ENCODE measurements around the gene HYAL4.
"Not testable (repeated sequence)": the region's sequence is repeated elsewhere in the genome, so short reads cannot be mapped to it uniquely, and the experiment has no call there.

Gene HYAL4

DNA sequence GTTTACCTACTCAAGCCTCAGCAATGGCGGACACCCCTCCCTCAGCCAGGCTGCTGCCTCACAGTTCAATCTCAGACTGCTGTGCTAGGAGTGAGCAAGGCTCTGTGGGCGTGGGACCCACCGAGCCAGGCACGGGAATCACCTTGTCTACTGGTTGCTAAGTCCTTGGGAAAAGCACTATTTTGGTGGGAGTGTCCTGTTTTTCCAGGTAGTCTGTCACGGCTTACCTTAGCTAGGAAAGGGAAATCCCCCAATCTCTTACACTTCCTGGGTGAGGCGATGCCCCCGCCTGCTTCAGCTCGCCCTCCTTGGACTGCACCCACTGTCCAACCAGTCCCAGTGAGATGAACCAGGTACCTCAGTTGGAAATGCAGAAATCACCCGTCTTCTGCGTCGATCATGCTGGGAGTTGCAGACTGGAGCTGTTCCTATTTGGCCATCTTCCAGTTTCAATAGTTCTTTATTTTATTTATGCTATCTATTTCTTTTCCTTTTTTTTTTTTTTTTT is at the start of gene HYAL4:
HYAL4 (plus strand) TSS at position 458 of the 508 bp plus-strand sequence. CDS start 23,105 bp downstream, outside the sequence.
- DNase-seq = no peak

DNA sequence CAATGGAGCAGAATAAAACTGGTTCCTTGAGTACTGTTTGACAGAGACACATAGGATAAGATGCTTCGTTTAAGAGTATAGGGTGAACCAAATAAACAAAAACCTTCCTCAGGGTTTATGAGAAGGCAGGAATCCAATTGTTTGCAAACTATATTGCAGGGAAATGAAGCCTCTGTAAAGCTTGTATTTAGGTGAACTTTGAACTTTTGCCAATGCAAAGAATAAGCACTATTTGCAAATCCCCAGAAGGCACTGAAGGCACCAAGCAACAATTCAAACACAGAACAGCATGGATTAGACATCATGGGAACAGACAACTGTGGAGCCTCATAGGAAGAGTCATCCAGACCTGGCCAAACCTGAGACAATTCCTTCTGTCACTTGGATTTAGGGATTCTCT is 49.1 kb upstream of the HYAL4 start:
- DNase-seq = no peak

GRCh38 chr7:123796568-123796967 is 48.4 kb upstream of the HYAL4 start:
- DNase-seq = no peak

- no peak for DNase-seq
Observed at GRCh38 chr7:123797673-123798531, 47.1 kb upstream of the HYAL4 start.

- no peak for DNase-seq
Observed at GRCh38 chr7:123798532-123799188, 46.3 kb upstream of the HYAL4 start.

GRCh38 chr7:123802249-123802648 is 42.7 kb upstream of the HYAL4 start:
- DNase-seq = no peak

DNA sequence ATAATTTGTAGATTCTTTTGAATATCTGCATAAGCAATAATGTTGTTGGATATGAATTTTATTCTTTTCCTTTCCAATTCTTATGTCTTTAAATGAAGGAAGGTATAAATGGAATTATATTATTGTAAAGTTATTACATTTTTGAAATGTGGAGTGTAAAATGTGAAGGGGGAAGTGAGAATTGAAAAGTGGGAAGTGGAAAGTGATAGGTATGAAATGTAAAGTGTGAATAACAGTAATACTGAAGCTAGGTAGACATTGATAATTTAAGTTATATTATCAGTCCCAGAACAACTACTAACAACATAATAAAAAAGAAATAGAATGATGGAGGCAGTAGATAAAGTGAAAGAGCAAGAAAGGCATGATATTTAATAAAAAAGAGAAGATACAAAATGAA is 39.7 kb upstream of the HYAL4 start:
- no peak for DNase-seq

DNA sequence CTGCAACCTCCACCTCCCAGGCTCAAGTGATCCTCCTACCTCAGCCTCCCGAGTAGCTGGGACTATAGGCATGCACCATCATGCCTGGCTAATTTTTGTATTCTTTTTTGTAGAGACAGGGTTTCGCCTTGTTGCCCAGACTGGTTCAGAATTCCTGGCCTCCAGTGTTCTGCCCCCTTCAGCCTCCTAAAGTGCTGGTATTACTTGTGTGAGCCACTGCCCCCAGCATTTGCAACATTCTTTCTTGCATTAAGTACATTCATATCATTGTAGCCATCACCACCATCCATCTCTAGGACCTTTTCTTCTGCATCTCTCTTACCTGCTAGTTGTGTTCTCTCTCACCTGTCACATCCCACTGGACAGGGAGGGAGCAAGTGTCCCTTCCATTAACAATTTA is 35.5 kb upstream of the HYAL4 start:
- DNase-seq = no peak

GRCh38 chr7:123811056-123811455 is 33.9 kb upstream of the HYAL4 start:
- no peak for DNase-seq

- DNase-seq = no peak
Observed at GRCh38 chr7:123816916-123817315, 28.1 kb upstream of the HYAL4 start.

GRCh38 chr7:123819001-123819400 is 26.0 kb upstream of the HYAL4 start:
- no peak for DNase-seq

- not testable (repeated sequence) for DNase-seq
Observed at GRCh38 chr7:123819795-123820194, 25.2 kb upstream of the HYAL4 start.

- DNase-seq = no peak
Observed at GRCh38 chr7:123820864-123821263, 24.1 kb upstream of the HYAL4 start.

GRCh38 chr7:123821320-123821719 is 23.6 kb upstream of the HYAL4 start:
- DNase-seq = no peak

- no peak for DNase-seq
Observed at GRCh38 chr7:123823898-123824753, 20.8 kb upstream of the HYAL4 start.

DNA sequence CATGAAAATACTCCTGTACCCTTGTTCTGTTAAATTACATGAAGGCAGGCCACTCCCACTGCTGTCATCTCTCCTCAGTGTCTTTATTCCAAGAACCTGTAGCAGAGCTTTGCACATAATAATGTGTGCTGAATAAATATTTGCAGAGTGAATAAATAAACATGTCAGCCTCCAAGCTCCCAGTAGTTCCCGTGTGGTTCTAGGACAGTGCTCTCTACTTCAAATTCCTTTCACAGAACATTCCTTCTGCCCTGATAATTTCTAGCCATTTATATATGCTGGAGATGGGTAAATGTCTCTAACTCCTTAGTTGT is 20.3 kb upstream of the HYAL4 start:
- no peak for DNase-seq

DNA sequence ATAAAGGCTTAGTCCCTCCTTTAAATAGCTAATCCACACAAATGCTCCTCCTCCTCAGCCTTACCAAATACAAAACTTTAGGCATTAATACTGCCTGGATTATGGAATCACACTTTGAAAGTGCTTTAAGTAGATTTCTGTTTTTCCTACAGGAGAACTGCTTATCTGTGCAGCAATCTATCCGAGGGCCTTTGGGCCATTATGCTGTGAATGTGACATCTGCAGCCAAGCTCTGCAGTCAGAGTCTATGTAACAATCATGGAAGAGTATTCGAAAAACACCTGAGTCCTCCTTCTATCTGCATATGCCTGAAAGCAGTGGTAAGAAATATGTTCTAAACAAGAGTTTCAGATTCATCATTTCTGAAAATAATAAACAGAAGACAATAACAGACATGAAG is 16.2 kb upstream of the HYAL4 start:
- DNase-seq = no peak

GRCh38 chr7:123836656-123837055 is 8.3 kb upstream of the HYAL4 start:
- no peak for DNase-seq

- DNase-seq = not testable (repeated sequence)
Observed at GRCh38 chr7:123839106-123839505, 5.9 kb upstream of the HYAL4 start.

GRCh38 chr7:123844142-123844541 is 827 bp upstream of the HYAL4 start:
- DNase-seq = not testable (repeated sequence)

DNA sequence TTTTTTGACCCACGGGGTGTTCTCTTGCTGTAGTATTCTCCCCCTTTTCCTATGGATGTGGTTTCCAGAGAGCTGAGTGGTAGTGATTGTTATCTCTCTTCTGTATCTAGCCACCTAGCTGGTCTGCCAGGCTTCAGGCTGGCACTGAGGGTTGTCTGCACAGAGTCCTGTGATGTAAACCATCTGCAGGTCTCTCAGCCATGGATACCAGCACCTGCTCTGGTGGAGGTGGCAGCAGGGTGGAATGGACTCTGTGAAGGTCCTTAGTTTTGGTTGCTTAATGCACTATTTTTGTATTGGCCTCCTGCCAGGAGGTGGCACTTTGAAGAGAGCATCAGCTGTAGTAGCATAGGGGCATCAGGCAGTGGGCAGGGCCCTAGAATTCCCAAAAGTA is 851 bp downstream of the HYAL4 start:
- DNase-seq = no peak

GRCh38 chr7:123846217-123846891 is 1.4 kb downstream of the HYAL4 start:
- no peak for DNase-seq

- DNase-seq = no peak
Observed at GRCh38 chr7:123847868-123848267, 2.9 kb downstream of the HYAL4 start.

All from KG1 (cell line).